HG03175 (cell line): Measurements from ENCODE around the gene EEF1A2.

Experiments used
- ATAC-seq: cut with Tn5 transposase; IDR thresholded peaks from one replicate; pipeline ENCODE4 v1.9.1; 2021; ENCODE audit warnings: mild to moderate bottlenecking, moderate library complexity; ENCODE audit not compliant: unreplicated experiment

Gene EEF1A2

DNA sequence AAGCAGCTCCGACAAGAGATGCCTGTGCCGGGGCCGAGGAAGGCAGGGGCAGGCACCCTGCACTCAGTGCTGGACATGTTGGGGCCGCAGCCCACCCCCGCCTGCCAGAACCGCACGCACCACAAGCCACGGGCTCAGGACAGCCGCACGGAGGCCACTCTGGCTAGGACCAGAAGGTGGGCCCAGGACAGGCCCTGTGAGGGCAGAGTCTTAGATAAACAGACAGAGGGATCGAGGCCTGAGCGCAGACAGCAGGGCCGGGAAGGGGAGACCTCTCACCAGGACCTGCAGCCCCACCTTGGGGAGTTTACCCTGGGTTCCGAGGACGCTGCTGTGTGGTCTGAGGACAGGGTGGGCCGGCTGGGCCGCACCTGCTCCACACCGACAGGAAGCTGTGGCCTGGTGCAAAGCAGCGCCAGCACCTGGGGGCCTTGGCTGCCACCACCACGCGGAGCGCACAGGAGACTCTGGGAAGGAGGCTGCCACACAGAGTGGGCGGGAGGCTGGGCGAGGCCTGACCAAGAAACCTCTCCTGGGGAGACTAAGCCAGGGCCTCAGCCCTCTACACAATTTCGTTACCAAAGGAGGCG, 58.4 kb downstream of the EEF1A2 start:
- ATAC-seq: no peak

DNA sequence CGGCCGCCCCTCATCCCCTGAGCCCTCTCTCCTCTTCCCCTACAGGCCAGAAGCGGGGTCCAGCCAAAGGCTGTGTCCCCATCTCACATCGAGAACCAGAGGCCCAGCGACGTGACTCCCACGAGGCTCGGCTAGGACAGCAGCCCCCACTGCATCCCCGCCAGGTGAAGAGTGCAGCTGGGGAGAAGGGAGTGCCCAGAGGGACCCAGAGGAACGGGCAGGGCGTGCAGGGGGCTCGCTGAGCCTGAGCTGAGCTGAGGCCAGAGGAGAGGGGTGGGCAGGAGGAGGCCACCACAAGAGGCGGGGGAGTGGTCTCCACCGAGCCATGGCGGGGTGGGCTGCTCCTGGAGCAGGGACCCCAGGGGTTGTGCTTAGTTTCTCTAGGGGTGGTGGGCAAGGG, 59.0 kb downstream of the EEF1A2 start:
- no peak for ATAC-seq

DNA sequence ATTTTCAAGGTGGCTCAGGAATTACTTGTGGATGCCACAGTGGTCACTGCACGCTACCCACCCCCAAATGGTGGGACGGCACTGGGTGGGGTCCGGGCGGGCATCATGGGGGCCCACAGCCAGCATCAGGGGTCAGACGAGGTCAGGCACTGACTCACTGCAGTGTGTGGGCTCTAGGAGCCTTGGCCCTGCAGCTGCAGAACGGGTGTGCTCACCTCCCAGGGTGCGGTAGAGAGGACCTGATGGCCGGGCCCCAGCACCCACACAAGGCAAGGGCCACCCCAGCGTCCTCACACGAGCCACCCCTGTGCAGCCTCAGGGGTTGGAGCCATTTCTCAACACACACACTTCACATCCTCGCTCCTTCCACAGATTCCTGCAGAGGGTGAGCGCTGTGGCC, 60.8 kb downstream of the EEF1A2 start:
- ATAC-seq: no peak
